ENCODE measurements around the gene TYMS.
A peak's percentile ranks its signal among the peaks of the same experiment; 100 is the strongest.

TYMS gene

DNA sequence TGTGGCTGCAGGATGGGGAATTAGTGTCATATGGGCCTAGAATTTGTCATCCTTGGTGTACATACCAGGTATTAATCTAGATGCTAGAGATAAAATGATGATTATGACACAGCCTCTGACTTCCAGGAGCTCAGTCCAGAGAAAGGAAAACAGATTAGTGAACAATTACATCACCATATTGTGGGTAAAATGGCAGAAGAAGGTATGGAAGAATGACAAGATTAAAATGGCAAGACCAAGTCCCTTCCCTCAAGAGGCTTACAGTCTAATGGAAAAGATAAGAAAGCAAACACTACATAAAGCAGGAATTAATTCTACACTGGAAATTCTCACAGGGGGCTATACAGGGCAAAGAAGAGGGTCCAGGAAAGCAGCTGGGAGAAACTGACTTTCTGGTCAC, 25.9 kb upstream of the TYMS start:
- no peaks in the 10 kb centered on the region for H3K27me3 Mint-ChIP-seq (ENCODE audit: low read depth)
- H3K4me3 Mint-ChIP-seq: no peak overlapping the region
- peaks cover 6% of the 10 kb centered on the region for H3K4me1 Mint-ChIP-seq
- H3K27ac Mint-ChIP-seq: no peak overlapping the region
- peaks cover 4% of the 10 kb centered on the region for H3K36me3 Mint-ChIP-seq (ENCODE audit: low read depth)
- TF ChIP-seq, protein P1, sequence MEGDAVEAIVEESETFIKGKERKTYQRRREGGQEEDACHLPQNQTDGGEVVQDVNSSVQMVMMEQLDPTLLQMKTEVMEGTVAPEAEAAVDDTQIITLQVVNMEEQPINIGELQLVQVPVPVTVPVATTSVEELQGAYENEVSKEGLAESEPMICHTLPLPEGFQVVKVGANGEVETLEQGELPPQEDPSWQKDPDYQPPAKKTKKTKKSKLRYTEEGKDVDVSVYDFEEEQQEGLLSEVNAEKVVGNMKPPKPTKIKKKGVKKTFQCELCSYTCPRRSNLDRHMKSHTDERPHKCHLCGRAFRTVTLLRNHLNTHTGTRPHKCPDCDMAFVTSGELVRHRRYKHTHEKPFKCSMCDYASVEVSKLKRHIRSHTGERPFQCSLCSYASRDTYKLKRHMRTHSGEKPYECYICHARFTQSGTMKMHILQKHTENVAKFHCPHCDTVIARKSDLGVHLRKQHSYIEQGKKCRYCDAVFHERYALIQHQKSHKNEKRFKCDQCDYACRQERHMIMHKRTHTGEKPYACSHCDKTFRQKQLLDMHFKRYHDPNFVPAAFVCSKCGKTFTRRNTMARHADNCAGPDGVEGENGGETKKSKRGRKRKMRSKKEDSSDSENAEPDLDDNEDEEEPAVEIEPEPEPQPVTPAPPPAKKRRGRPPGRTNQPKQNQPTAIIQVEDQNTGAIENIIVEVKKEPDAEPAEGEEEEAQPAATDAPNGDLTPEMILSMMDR (IDR thresholded peaks at IDR 0.05; ENCODE audit: unreplicated experiment in 3 of 3): no peak
- H3K9me3 Mint-ChIP-seq: no peaks in the 10 kb centered on the region

DNA sequence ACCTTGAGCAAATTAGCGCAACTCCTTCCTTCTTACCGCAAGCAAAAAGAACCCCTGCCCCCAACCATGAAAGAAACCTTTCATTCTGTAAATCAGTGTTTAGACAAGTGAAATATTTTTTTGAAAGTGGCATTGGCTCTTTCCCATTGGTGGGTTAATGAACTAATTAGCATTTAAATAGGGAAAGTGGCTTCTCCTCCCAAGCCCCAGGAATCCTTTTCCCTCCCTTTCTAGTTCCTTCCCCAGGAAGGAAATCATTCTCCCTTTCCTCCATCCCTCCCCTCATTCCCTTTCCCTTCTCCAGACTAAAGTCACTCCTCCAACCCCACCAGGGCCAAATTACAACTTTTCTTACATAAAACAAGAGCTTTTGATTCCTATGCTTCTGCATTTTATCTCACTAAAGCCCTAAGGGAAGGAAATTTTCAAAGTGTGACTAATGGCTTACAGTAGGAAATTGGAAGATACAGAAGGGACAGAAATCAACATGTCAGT, 22.9 kb upstream of the TYMS start:
- Mint-ChIP-seq H3K4me3 (no peak overlapping the region), H3K36me3 (ENCODE audit: low read depth) (peaks cover 4% of the 10 kb centered on the region)

DNA sequence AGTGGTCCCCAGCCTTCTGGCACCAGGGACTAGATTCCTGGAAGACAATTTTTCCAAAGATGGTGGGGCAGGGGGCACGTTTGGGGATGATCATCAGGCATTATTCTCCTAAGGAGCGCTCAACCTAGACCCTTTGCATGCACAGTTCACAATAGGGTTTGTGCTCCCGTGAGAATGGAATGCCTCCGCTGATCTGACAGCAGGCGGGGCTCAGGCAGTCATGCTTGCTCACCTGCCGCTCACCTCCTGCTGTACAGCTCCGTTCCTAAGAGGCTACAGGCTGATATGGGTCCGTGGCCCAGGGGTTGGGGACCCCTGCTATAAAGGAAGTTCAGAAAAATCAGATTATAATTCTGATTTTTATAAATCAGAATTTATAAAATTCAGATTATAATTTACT, 22.3 kb upstream of the TYMS start:
- H3K27ac Mint-ChIP-seq: peak overlapping the region in 2 of 3 experiments; percentile 34 to 83
- H3K9me3 Mint-ChIP-seq: no peaks in the 10 kb centered on the region
- no peaks in the 10 kb centered on the region for H3K27me3 Mint-ChIP-seq (ENCODE audit: low read depth)
- H3K36me3 Mint-ChIP-seq (ENCODE audit: low read depth): peaks cover 2% of the 10 kb centered on the region
- peaks cover 6% of the 10 kb centered on the region for H3K4me1 Mint-ChIP-seq
- TF ChIP-seq, protein P1 (IDR thresholded peaks at IDR 0.05; ENCODE audit: unreplicated experiment in 3 of 3): no peak
- no peak overlapping the region for H3K4me3 Mint-ChIP-seq

More for the DNA sequence above, 22.9 kb upstream of the TYMS start:
- peak overlapping the region; percentile 34 to 83 (median 38) for H3K27ac Mint-ChIP-seq
- no peaks in the 10 kb centered on the region for H3K9me3 Mint-ChIP-seq
- TF ChIP-seq, protein P1 (IDR thresholded peaks at IDR 0.05; ENCODE audit: unreplicated experiment in 3 of 3): no peak
- peaks cover 6% of the 10 kb centered on the region for H3K4me1 Mint-ChIP-seq
- no peaks in the 10 kb centered on the region for H3K27me3 Mint-ChIP-seq (ENCODE audit: low read depth)

DNA sequence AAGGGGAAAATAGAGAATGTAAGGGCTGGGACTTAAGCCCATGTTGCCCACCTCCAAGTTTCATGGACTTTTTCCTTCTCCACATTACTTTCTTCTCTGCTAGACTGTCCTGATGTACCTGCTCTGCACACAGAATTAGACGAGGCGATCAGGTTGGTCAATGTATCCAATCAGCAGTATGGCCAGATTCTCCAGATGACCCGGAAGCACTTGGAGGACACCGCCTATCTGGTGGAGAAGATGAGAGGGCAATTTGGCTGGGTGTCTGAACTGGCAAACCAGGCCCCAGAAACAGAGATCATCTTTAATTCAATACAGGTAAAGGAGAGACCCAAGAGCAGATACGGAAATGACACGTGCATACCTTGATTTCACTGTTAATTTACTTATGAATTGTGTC, 16.2 kb upstream of the TYMS start:
- Mint-ChIP-seq H3K27me3 (ENCODE audit: low read depth) (no peaks in the 10 kb centered on the region), H3K27ac (no peak overlapping the region), H3K4me1 (no peaks in the 10 kb centered on the region), H3K9me3 (no peaks in the 10 kb centered on the region), H3K36me3 (ENCODE audit: low read depth) (no peaks in the 10 kb centered on the region), H3K4me3 (no peak overlapping the region)
- TF ChIP-seq, protein P1 (IDR thresholded peaks at IDR 0.05; ENCODE audit: unreplicated experiment in 3 of 3): no peak

DNA sequence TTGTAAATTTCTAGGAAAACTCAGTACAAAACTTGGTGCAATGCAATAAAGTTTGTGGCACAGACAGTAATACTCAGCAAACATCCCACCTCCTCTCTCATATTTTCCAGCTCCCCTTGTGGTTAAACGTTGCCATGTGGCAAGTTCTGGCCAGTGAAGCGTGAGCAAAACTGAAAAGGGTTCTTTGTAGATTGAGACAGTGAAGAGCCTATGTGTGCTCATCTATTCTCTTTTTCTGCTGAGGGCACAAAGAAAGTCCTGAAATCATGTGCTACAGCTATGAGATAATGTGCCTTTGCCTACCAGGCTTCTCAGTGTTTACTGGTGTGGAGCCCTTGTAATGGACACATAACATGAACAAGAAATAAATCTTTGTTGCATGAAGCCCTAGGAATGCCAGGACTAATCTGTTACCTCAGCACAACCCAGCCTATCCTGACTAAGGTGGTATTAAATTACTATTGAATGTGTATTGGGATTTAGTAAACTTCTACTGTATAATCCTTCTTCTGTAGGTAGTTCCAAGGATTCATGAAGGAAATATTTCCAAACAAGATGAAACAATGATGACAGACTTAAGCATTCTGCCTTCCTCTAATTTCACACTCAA, 13.0 kb upstream of the TYMS start:
- Mint-ChIP-seq H3K4me1 (no peaks in the 10 kb centered on the region), H3K27me3 (ENCODE audit: low read depth) (no peaks in the 10 kb centered on the region), H3K9me3 (no peaks in the 10 kb centered on the region), H3K4me3 (no peak overlapping the region), H3K27ac (no peak overlapping the region), H3K36me3 (ENCODE audit: low read depth) (no peaks in the 10 kb centered on the region)
- TF ChIP-seq, protein P1 (IDR thresholded peaks at IDR 0.05; ENCODE audit: unreplicated experiment in 3 of 3): no peak

DNA sequence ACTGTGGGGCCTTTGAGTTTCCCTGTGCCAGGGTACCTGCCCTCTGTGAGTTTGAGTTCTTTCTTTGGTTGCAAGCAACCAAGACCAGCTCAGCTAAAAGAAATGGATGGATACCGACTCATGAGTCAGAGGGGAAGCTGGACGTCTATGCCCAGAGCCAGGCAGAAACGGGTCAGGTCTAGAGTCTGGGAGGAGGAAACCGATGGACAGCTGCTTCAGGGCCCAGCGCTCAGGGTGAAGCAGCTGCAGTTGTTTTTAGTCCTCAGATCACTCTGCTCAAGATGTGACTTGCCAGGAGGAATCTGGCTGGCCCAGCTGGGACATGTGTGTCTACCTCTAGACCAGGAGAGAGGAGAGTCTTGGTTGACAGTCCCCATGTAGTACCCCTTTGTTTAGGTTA, 10.1 kb upstream of the TYMS start:
- TF ChIP-seq, protein P1 (IDR thresholded peaks at IDR 0.05; ENCODE audit: unreplicated experiment in 3 of 3): no peak

More for the DNA sequence above, 10.1 kb upstream of the TYMS start:
- H3K36me3 Mint-ChIP-seq (ENCODE audit: low read depth): no peaks in the 10 kb centered on the region
- no peaks in the 10 kb centered on the region for H3K4me1 Mint-ChIP-seq
- no peaks in the 10 kb centered on the region for H3K9me3 Mint-ChIP-seq
- H3K27ac Mint-ChIP-seq: no peak overlapping the region
- H3K4me3 Mint-ChIP-seq: no peak overlapping the region
- no peaks in the 10 kb centered on the region for H3K27me3 Mint-ChIP-seq (ENCODE audit: low read depth)

Measured in nephron (organoid).